Esophagus muscularis mucosa (tissue), 4 donors: ENCODE results near the gene PGAM5. TPM values are rescaled to one million over a fixed set of nuclear protein-coding genes. Genes with fewer than 3 reads are reported as not detected.

Source experiments
- DNase-seq: peaks from one replicate; pipeline ENCODE4 v3.0.0-alpha.2; 2017; ENCODE audit errors: extremely low spot score
- H3K27ac ChIP-seq, 4 donors: fragments of 200-600 bp; sonication (generic); replicated peaks in 1 of 4; 1 replicate in 3 of 4; 2 replicates in 1 of 4; pipeline ENCODE4 v1.5.1; 2016 to 2019; ENCODE audit warnings: mild to moderate bottlenecking in 1 of 4
- H3K27me3 ChIP-seq, 4 donors: fragments of 200-600 bp; sonication (generic); one replicate each; pipeline versions ENCODE4 v1.5.1 to v1.6.0; 2016 to 2019
- H3K36me3 ChIP-seq, 4 donors: fragments of 200-600 bp; sonication (generic); one replicate each; pipeline ENCODE4 v1.5.1; 2016 to 2019
- H3K4me1 ChIP-seq, 4 donors: fragments of 200-600 bp; sonication (generic); one replicate each; pipeline ENCODE4 v1.5.1; 2016 to 2019
- H3K4me3 ChIP-seq, 4 donors: fragments of 200-600 bp; sonication (generic); 1 replicate in 2 of 4; 2 replicates in 2 of 4; pipeline ENCODE4 v1.5.1; 2016 to 2019; ENCODE audit warnings: mild to moderate bottlenecking in 4 of 4, moderate library complexity in 1 of 4
- H3K9me3 ChIP-seq, 4 donors: fragments of 200-600 bp; sonication (generic); 1 replicate in 3 of 4; 2 replicates in 1 of 4; pipeline ENCODE4 v1.5.1; 2016 to 2019
- EP300 ChIP-seq: sonication (generic); formaldehyde crosslinking; IDR thresholded peaks from one replicate; pipeline ENCODE4 v1.6.1; 2017; ENCODE audit warnings: antibody characterized with exemption
- POLR2A ChIP-seq: fragments of 450-650 bp; IDR thresholded peaks from one replicate; pipeline ENCODE4 v1.6.1; 2017; ENCODE audit warnings: antibody characterized with exemption, moderate library complexity, mild to moderate bottlenecking, low read depth
- POLR2AphosphoS5 ChIP-seq, 2 donors: sonication (generic); formaldehyde crosslinking; IDR thresholded peaks; one replicate each; pipeline ENCODE4 v1.6.1; 2017; ENCODE audit warnings: antibody characterized with exemption in 2 of 2
- WGBS: methylation state at CpG from one replicate; pipeline ENCODE4 v1.1.5; 2018; 5-methylcytosine and 5-hydroxymethylcytosine counted together
- intact Hi-C: fragments of 100-400 bp; cut with DNase I; formaldehyde crosslinking; loops from one replicate; pipeline ENCODE4 v1.15.1; 2023
- total RNA-seq, 4 donors: library from RNA; depleted of rRNA; stranded (reverse); fragments of >200 nt; gene quantifications; one replicate each; pipeline versions ENCODE4 v1.1.0 to v1.2.1, GENCODE V29; 2016
- TF ChIP-seq, protein P1 (sequence below), 3 experiments: fragments of 200-600 bp in 2 of 3; fragments of 450-650 bp in 1 of 3; sonication (generic) in 2 of 3; IDR thresholded peaks; one replicate each; pipeline ENCODE4 v1.5.1; 2017 to 2019; ENCODE audit warnings: antibody characterized with exemption in 3 of 3, mild to moderate bottlenecking in 2 of 3, moderate library complexity in 1 of 3

The PGAM5 gene
- total RNA-seq, 4 donors from 2014 or later: 19.9 to 37.0 (median 26.9) TPM

DNA sequence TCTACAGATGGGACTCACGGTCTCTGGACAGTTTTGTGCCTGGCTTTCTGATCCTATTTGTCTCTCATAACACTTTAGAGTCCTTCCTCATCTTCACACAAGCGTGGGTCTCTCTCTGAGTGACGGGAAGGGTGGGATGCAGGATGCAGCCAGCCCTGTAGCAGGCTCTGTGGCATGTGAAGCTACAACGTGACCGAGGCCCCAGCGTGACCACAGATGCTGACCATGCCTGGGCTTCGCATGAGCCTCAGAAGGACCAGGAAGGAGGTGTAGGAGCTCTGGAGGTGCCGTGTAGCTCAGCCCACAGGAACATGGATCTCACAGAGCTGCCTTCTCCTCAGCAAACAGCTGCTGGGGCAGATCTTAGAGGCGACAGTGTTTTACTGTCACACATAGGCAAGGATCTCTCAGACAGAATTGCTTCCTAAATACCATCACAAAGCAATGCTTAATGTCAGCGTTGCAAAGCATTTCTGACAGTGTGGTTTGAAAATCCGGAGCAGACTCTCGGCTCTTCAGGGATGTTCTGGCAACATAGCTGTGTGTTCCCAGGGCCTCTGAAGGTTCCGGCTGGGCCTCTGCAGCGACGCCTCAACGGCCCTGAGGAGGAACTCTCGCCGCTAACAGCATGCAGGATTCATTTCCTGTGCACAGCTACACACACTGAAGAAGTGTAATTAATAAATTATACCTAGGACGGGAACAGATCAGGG lies 29.1 kb downstream of the PGAM5 start:
- peaks cover 0 to 4% (median 0%) of the 10 kb centered on the region in 4 donors for H3K4me1 ChIP-seq
- no peaks in the 10 kb centered on the region for H3K9me3 ChIP-seq
- WGBS: 87% methylated on average over 18 of the region's 19 CpGs
- H3K27me3 ChIP-seq: no peaks in the 10 kb centered on the region
- H3K4me3 ChIP-seq: no peak overlapping the region
- no peak overlapping the region for H3K27ac ChIP-seq
- intact Hi-C loops: no loop called here
- no peak for TF ChIP-seq POLR2AphosphoS5 (IDR thresholded peaks at IDR 0.05)
- TF ChIP-seq, protein P1, sequence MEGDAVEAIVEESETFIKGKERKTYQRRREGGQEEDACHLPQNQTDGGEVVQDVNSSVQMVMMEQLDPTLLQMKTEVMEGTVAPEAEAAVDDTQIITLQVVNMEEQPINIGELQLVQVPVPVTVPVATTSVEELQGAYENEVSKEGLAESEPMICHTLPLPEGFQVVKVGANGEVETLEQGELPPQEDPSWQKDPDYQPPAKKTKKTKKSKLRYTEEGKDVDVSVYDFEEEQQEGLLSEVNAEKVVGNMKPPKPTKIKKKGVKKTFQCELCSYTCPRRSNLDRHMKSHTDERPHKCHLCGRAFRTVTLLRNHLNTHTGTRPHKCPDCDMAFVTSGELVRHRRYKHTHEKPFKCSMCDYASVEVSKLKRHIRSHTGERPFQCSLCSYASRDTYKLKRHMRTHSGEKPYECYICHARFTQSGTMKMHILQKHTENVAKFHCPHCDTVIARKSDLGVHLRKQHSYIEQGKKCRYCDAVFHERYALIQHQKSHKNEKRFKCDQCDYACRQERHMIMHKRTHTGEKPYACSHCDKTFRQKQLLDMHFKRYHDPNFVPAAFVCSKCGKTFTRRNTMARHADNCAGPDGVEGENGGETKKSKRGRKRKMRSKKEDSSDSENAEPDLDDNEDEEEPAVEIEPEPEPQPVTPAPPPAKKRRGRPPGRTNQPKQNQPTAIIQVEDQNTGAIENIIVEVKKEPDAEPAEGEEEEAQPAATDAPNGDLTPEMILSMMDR (IDR thresholded peaks at IDR 0.05): no peak
- no peak for TF ChIP-seq POLR2A
- TF ChIP-seq EP300: no peak
- H3K36me3 ChIP-seq: peaks cover 91 to 100% (median 99%) of the 10 kb centered on the region in 4 donors
- no peak for DNase-seq

DNA sequence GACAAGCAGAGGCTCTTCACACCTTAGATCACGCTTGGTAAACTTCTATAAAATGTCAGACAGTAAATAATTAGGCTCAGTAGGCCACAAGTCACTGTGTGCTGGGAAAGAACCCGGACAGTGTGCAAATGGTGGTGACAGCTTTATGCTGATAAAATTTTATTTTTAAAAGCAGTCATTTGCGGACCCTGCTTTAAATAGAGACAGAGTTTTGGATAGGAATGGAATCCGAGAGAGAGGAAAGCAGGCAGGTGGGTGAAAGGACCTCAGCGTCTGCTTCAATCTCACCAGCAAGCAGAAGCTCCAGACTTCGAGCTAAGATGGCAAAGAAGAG lies 29.6 kb downstream of the PGAM5 start:
- peaks cover 0 to 4% (median 0%) of the 10 kb centered on the region in 4 donors for H3K4me1 ChIP-seq
- H3K9me3 ChIP-seq: no peaks in the 10 kb centered on the region
- H3K27ac ChIP-seq: no peak overlapping the region
- 88% methylated on average over 6 of the region's 6 CpGs for WGBS
- DNase-seq: no peak
- TF ChIP-seq, protein P1 (IDR thresholded peaks at IDR 0.05): no peak
- TF ChIP-seq POLR2AphosphoS5 (IDR thresholded peaks at IDR 0.05): no peak
- TF ChIP-seq POLR2A: no peak
- TF ChIP-seq EP300: no peak
- no peak overlapping the region for H3K4me3 ChIP-seq
- intact Hi-C loops: no loop called here
- no peaks in the 10 kb centered on the region for H3K27me3 ChIP-seq
- peaks cover 91 to 100% (median 99%) of the 10 kb centered on the region in 4 donors for H3K36me3 ChIP-seq

DNA sequence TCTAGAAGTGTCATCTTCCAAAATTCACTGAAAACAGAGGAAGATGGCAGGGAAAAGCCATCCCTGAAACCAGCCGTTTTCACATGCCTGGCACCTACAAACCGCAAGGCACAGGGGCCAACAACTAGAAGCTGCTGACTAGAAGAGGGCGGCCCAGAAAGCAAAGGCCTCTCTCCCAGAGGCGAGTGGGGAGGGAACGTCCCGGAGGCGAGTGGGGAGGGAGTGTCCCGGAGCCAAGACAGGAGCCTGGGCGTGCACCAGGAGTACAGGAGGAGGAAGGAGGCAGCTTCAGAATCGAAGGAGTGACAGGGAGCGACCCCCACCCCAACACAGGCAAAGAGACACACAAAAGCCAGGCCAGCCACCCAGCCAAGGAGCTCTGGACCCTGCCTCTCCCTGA lies 30.0 kb downstream of the PGAM5 start:
- Histone ChIP-seq H3K4me1 (peaks cover 0 to 4% (median 0%) of the 10 kb centered on the region in 4 donors), H3K27me3 (no peaks in the 10 kb centered on the region), H3K27ac (no peak overlapping the region), H3K36me3 (peaks cover 91 to 100% (median 99%) of the 10 kb centered on the region in 4 donors), H3K4me3 (no peak overlapping the region), H3K9me3 (no peaks in the 10 kb centered on the region)
- TF ChIP-seq, protein P1 (IDR thresholded peaks at IDR 0.05): no peak
- TF ChIP-seq POLR2AphosphoS5 (IDR thresholded peaks at IDR 0.05): no peak
- no peak for TF ChIP-seq EP300
- no peak for TF ChIP-seq POLR2A
- WGBS: 89% methylated on average over 10 of the region's 11 CpGs
- DNase-seq: no peak
- intact Hi-C loops: no loop called here

DNA sequence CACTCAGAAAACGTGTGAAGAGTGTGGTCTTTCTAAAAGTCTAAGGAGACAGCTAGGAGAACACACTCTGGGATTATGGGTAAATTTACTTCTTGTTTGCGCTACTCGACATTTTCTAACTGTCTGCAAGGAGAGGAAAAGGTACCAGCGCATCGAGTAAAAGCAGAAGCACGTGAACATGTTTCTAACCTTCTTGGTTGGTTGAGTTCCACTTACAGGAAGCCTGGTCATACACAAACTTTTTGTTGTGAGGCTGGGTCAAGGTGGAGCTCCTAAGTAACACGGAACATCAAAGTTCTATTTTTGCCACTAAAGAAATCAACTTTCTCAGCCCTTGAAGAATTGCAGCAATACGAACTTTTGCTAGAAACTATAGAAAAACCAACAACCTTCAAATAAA lies 31.0 kb downstream of the PGAM5 start:
- Histone ChIP-seq H3K9me3 (no peaks in the 10 kb centered on the region), H3K4me3 (no peak overlapping the region), H3K4me1 (peaks cover 0 to 4% (median 0%) of the 10 kb centered on the region in 4 donors), H3K27ac (no peak overlapping the region), H3K27me3 (no peaks in the 10 kb centered on the region), H3K36me3 (peaks cover 87 to 100% (median 99%) of the 10 kb centered on the region in 4 donors)
- TF ChIP-seq, protein P1 (IDR thresholded peaks at IDR 0.05): no peak
- no peak for TF ChIP-seq POLR2A
- no peak for TF ChIP-seq POLR2AphosphoS5 (IDR thresholded peaks at IDR 0.05)
- TF ChIP-seq EP300: no peak
- WGBS: 84% methylated on average over 8 of the region's 8 CpGs
- DNase-seq: no peak
- intact Hi-C loops: no loop called here

DNA sequence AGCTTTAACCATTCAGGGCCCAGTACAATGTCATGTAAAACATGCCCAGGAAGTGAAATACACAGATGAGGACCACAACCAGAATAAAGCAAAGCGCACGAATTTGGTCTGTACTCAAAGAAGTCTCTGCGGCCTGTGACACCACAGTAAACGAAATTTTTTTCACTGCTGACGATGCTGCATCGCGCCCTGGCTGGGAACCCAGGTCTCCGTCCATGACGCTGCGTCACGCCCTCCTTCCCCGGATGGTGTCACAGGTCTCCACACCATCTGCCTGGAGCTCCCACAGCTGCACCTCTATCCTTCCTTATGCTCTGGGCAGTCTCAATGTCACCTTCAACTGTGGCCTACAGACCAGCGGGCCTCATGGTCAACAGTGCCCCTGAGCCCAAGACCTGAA lies 33.2 kb downstream of the PGAM5 start:
- H3K27me3 ChIP-seq: no peaks in the 10 kb centered on the region
- no peaks in the 10 kb centered on the region for H3K9me3 ChIP-seq
- intact Hi-C loops: no loop called here
- no peak for DNase-seq
- TF ChIP-seq POLR2AphosphoS5 (IDR thresholded peaks at IDR 0.05) (no peak), EP300 (no peak), POLR2A (no peak)
- TF ChIP-seq, protein P1 (IDR thresholded peaks at IDR 0.05): no peak
- peaks cover 0 to 4% (median 0%) of the 10 kb centered on the region in 4 donors for H3K4me1 ChIP-seq
- H3K4me3 ChIP-seq: no peak overlapping the region
- H3K36me3 ChIP-seq: peaks cover 92 to 100% (median 99%) of the 10 kb centered on the region in 4 donors
- H3K27ac ChIP-seq: no peak overlapping the region
- 88% methylated on average over 13 of the region's 13 CpGs for WGBS
